ENCODE data around the gene RGS8.
"Not testable (repeated sequence)": the region's sequence is repeated elsewhere in the genome, so short reads cannot be mapped to it uniquely, and the experiment has no call there.

The RGS8 gene

DNA sequence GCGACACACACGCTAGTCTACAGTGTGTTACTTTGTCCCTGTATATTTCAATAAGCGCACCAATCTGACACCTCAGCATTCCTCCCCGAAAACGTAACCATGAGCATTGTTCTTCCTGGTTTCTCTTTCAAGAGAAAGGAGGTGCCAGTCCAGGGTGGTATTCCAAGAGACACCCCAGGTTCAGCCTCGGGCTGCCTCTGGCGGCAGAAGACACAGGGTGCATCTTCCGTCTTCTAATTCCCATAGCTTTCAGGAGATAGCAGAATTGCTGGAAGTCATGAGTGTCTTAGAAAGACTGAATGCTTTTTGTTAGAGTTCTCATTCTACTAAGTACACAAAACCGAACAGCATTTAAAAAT lies 15.9 kb upstream of the RGS8 start:
- no peak for DNase-seq

DNA sequence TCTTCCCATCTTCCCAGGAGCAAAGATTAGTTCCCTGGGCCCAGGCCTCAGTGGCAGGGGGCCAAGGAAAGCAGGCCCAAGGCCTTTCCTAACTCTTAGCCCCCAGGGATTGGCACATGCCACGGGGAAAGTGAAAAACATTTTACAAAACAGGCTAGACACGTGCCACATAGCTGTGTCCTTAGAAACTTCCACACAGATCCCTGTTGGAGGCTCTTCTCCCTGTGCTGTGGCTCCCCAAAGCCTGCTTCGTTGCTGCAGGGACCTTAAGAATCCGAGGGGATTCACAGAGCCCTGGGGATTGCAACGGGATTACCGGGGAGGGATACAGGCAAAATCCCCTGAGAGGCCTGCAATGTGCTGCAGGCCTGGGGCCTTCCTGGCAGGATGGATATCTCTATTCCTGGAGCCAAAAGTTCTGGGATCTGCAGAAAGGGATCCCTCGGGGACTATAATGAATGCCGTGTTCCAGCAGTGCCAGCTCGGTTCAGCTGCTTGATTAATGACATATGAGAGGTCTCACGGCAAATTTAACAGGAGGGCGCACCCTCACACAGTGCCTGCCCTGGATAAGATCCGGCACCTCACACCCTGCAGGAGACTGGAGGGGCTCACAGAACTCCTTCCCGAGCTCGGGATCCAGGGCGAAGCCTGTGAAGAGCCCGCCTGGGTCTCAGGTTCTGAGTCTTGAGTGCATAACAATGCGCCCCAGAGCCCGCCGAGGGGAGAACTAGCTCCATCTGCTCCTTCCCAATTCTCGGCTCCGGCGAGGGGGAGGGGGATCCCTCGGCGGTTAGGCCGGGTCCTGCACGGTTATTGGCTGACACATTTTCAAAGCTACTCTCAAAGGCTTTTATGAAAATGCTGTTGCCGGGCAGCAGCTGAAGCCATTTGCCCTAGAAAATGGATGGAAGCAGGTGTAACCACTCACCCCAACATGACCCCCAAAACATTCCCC lies 15.3 kb upstream of the RGS8 start:
- DNase-seq = peak; percentile 97

DNA sequence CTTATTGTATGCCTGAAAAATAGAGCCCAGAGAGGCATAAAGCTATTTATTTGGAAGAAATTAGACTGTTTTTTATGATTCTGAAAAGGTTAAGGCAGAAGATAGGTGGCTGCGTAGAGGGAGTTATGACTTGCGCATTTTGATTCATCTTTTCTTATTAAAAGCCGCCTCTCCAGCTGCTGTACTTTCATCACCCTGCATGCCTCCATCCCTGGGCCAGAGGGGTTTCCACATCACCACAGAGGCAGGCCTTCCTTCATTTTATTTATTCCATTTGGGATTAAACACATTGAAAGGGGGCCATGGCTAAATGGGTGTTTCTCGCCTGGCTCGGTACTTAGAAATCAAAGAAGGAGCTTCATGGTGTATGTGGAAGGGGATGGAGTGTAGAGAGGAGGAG lies 14.6 kb upstream of the RGS8 start:
- no peak for DNase-seq

DNA sequence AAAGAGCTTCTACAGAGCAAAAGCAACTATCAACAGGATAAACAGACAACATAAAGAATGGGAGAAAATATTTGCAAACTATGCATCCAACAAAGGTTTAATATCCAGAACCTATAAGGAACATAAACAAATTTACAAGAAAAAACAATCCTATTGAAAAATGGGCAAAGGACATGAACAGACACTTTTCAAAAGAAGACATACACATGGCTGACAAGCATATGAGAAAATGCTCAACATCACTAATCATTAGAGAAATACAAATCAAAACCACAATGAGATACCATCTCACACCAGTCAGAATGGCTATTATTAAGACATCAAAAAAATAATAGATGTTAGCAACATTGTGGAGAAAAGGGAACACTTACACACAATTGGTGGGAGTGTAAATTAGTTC lies 8.8 kb upstream of the RGS8 start:
- not testable (repeated sequence) for DNase-seq

DNA sequence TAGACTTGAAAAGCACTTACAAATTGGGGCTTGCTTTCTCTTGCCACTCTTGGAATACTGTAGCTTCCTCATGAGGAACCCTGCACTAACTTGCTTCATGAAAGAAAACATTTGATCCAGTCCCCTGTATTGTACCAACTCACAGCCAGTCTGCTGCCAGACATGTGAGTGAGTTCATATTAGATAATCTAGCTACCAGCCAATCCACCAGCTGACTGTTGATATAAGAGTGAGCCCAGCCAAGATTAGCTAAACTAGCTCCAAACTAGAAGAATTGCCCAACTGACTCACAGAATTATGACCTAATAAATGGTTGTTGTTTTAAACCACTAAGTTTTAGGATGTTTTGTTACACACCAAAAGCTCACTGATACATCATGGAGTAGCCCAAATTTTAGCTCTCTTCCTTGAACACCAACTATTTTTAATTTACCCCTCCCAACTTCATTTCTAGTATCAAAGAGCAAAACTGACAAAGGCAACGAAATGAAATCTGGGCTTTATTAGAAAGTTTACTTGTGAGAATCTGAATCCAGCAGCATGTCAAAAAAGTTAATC lies 6.6 kb upstream of the RGS8 start:
- no peak for DNase-seq

DNA sequence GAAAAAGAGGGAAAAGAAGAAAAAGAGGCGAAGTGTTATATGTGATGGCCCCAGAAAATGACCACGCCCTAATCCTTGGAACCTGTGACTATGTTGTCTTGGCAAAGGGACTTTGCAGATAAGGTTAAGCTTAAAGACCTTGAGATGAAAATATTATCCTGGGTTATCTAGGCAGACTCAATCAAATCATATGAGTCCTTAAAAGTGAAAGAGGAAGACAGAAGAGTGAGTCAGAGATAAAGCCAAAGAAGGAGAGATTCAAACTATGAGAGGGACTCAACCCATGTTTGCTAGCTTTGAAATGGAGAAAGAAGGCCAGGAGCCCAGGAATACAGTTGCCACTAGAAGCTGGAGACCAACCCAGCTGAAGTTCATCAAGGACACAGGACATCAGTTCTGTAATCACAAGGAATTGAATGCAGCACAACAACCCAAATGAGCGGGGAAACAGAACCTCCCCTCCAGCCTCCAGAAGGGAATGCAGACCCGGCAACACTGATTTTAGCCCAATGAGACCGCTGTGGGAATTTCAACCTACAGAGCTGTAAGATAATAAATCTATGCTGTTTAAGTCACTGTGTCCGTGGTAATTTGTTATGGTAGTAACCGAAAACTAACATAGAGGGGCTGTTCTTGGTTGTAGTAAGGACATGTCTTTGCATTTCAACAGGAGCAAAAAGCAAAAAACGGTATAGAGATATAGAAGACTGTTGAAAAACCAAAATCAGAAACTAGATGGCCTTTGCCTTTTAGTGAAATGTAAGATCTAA lies 4.2 kb upstream of the RGS8 start:
- no peak for DNase-seq

DNA sequence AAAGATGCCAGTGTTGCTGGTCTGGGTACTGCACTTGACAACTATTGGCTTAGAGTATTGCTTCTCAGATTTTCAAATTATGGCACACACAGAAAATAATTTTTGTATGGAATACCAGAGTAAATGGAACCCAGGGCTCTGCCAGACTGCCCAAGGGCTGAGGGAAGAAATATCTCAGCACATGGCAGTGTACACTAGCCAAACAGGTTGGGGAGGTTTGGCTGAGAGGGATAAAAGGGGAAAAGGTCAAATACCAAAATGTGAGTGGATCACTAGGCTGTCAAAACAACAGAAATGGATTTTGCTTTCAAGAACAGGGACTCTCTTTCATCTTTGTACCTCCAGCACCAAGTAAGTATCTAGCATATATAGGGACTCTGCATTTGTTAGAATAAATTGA lies 3.0 kb upstream of the RGS8 start:
- DNase-seq = no peak

DNA sequence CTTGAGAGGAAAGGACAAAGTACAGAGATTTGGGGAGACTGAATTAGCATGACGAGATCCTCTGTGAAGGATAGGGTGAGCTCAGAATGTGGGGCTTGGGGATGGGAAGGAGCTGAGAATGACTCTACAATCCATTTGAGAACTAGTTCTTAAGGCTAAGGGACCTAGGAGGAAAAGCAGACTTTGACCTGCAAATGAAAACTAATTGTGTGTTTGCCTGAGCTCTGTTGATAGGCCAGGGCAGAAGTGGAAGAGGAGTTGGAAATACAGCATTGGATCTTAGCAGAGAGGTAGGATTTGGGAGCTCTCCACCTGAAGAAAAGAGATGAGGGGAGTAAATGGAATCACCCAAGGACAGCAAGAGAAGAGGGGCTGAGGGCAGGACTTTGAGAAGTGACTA lies 2.1 kb upstream of the RGS8 start:
- no peak for DNase-seq

DNA sequence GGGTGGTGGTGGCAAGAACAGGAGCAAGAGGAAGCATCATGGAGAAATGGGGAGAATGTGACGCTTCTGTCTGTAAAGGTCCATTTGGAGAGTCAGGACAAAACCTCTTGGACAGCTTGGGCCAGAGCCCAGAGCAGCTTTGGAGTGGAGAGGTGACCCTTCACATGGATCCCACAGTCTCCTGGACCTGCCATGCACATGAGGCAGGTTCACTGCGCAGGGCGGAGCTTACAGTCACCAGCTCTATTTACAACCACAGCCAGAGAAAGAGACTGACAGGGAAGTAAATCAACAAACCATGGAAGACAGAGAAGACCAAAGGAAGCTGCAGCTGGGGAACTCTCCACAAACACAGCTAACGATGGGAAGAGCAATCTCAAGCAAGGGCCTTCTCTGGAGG lies 828 bp upstream of the RGS8 start:
- DNase-seq = no peak

DNA sequence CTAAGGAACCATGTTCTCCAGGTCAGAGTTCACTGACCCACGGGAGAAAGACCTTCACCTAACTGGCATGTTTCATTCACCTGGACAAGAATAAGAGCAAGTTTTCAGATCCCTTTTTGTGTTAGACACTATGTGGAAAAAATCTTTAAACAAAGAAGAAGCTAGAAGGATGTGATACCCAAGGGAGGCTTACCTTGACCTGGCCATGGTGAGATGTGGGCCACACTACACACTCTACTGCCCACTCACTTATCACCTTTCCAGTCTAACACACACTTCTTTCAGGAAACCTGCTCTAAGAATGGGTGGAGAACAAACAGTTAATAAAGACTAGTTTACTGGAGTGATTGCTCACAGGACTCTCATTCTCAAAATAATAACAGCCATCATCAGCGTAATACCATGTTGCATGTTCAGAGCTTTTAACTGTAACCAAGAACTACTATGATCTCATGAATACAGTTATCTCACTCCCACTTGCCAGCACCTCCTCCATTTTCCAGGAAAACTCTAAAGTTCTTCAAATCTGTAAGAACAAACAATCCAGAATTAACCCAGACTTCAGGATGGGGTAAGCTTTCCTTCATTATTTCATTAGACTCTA lies 1.4 kb downstream of the RGS8 start:
- no peak for DNase-seq

DNA sequence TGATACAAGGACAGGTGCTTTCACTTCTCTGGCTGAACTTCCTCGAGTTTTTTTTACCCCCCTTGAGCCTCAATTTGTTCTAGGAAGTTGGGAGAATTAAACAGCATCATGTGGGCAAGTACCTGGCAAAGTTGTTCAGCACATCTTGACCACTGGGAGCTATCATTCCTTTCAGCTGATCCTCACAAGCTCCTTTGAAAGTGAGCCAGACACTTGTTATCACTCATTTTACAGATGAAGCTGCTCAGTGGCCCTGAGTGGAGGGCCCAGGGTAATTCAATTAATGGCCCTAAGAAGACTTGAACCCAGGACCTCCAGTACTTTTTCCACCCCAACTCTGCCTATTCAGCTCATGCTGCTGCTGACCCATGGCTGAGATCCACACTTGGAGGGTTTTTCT lies 2.0 kb downstream of the RGS8 start:
- no peak for DNase-seq

DNA sequence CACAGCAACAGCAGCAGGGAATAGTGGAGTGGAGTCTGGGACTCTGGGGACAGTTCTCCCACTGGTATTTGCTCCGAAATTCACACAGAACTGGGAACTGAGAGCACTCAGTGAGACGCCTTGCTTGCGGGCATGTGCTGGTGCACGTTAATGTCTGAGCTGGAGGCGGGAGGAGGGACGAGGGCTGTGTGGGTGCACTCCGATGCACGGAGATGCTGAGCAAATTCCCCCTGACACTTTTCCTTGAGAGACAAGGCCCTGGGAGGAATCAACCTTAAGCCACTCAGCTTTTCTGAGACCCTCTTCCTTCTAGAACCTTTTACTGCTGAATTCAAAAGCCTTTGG lies 2.8 kb downstream of the RGS8 start:
- DNase-seq = no peak

DNA sequence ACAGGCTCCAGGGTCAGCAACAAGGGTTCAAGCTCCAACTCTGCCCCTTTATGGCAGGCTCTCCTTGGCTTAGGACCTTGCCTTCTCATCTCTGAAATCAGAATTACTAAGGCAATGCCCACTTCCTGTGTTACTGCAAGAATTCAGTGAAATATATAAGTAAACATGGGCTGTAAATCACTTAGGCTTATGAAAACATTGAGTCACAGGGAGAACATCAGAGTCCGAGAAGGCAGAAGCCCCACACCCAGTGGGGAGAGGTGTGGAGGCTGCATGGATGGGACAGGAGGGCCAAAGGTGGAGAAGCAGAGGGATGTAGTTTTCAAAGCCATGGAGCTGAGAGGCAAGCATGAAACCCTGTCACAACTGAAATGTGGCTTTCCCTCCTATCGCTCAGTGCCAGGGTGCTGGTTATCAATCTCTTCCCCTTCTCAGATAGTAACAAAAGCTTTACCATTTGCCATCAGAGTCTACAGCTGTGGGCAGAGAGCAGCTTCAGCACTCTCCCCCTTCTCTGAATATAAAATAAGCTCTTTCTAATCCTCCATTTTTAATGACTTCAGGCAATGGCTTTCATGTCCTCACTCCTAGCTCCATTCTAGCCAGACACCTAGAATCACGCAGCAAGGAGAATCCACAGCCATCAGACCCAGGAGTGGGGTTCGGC lies 3.4 kb downstream of the RGS8 start:
- no peak for DNase-seq

DNA sequence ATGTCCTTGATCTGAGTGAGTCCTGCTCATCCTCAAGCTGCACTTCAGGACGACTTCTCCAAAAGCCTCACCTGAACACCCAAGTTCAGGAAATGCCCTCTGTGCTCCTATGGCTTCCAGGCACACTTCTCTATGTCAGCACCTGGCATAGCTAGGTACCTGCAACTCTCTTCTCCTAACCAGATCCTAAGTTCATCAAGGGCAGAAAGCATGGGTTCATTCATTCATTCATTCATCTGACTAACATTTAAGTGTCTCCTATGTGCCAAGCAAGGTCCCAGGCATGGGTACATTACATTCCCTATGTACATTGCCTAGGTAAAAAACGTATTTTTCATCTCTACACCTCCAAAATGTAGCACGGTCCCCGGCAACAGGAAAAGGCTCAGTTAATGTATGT lies 4.0 kb downstream of the RGS8 start:
- no peak for DNase-seq

DNA sequence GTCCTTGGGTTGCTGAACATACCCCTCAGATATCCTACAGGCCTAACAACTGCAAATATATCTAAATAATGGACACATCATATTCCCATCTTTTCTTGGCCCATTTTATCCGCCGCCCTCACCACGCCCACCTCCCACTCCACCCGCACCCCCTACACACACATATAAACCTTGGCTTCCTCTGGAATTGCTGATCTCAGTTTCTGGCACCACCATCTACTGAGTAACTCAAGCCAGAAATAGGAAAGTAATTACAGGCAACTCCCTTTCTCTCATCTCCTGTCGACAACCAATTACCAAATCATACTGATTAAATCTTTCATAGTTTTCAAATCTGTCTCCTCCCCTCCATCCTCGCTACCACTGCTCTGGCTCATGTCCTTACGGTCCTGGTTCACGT lies 4.7 kb downstream of the RGS8 start:
- no peak for DNase-seq

DNA sequence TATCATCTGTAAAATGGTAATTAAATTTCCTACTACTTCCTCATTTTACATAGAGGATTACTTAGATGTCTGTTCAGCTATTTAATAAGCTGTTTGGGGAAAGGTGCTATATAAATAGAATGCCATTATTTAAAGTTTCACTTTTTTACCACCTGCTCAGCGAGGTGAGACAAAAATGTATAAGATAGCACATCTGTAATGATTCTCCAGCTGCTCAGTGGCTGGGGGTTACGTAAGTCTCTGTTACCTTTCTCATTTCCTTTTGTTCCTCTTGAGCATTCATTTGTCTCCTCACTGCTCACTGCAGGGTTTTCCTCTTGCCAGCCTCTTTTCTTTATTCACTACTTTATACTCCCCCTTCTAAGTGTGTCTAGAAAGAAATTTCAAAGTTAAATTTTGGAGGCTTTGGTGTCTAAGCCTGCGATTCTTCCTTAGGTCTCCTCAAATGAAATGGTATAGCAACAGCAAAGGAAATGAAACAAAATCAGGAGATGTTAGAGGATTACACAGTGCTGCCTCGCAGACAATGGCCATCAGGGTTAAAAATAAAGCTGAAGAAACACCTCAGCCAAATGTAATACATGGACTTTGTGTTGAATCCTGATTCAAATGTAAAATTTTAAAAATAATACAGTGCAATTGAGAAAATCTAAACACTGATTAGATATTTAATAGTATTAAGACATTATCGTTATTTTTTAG lies 6.8 kb downstream of the RGS8 start:
- no peak for DNase-seq

DNA sequence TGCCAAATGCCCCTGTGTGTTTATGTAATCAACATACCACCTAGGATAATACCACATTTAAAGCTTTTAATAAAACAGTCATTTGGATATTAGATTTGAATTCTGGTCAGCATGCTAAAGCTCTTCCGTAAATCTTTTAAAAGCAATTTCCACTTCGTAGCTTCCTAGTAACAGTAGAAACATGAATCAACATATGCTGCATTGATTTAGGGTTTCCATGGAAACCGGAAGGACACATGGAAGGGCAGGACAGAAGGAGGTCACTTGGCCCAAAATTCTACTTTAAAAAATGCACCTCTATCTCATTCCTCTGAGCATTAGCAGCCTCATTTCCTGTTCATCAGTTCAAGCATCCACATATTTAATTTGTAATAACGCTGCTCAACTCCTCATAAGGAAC lies 8.1 kb downstream of the RGS8 start:
- DNase-seq = no peak

DNA sequence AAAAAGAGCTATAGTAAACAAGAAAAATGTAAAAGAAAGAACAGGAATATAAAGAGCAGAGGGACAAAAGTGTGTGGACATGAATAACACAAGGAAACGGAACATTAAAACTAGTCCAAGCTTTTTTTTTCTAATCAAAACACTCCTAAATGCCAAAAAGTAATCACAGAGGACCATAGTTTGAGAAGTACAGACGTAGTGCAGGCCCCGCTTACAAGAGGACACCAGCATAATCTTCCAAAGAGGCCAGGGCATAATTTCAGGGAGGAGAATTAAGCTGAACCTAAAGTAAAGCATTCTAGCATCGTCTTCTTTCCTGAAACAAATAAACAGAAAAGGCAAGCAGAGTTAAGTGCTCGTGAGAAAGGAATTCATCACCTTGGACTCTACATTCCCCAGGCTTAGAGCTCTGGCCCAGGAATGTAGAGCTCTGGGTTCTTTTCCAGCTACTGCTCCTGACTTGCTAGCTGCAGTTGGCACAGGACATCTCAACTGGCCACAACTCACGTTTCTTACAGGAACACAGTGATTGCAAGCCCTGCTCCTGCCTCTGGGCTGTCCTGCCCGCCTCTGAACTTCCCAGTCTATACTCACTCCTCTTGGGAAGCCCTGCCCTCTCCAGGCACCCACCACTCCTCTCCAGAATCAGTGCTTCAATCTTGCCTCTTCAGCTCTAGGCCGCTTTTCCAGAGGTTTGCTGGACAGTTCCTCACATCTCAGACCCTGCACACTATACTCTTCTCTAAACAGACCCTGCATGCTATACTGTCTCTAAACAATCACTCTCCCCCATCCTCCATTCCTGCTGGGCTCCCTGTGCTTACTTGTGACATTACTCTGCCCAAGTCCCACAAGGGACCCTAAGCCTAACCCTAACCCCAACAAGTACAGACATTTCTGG lies 9.8 kb downstream of the RGS8 start:
- DNase-seq = no peak

DNA sequence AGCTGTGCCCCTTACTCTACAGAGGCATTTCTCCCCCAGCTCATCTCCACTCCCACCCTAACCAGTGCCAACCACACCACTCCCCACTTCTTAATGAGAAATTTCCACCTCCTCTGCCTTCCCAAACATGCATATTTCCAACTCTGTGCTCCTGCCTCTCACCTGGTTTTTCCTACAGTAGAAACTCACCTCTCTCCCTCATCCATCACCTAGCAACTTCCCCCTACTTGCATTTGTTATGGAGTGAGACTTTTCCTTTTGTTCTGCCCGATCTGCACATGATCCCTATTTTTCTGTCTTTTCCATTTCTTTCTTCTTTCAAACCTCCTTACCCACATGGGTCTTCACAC lies 11.9 kb downstream of the RGS8 start:
- no peak for DNase-seq

DNA sequence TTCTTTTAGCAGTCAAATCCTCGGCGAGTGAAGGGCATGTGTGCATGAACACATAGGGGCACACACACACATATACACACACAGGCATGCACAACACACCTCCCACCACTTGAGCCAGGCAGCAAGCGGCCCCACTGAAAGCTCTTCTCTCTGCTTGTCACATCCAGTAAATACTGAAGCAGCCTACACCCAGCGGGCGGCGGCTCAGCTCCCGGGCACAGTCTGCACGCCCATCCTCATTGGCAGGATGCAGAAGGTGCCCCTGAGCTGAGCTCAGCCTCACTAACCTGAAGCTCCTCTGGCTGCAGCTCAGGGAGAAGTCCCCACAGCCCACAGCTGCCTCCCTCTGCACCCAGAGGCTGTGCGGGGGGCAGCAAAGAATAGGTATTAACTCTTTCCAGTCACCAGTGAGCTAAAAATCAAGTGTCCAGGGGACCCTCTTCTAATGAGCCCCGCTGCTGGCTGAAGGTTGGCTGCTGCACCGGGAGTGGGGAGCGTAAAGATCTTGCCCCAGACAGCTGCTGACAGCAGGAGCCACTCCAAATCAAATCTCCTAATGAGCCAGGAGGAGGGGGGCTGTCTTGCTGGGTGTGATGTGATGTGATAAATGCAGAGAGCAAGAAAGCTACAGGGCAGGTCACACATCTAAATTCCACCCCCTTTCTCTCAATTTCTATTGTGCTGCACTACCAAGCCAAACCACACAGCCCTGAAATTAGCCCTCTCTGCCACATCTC lies 12.5 kb downstream of the RGS8 start:
- peak; percentile 52 for DNase-seq

All from NCI-H2171 (cell line).